Prostate gland (tissue), 2 donors: ENCODE measurements around the gene SAFB2. TPM values are rescaled to one million over a fixed set of nuclear protein-coding genes. Genes with fewer than 3 reads are reported as not detected.

Experiments used
- DNase-seq: peaks from one replicate; pipeline ENCODE4 v3.0.0-alpha.2; 2019; ENCODE audit warnings: low spot score
- H3K27ac ChIP-seq, 2 donors: fragments of 200-600 bp; sonication (generic); 2 replicates each; pipeline ENCODE4 v1.5.1; 2017 to 2019
- H3K27me3 ChIP-seq: fragments of 200-600 bp; sonication (generic); replicated peaks from 2 replicates; pipeline ENCODE4 v1.5.1; 2019; ENCODE audit not compliant: insufficient read depth
- H3K36me3 ChIP-seq, 2 donors: fragments of 200-600 bp; sonication (generic); 1 replicate in 1 of 2; 2 replicates in 1 of 2; pipeline versions ENCODE4 v1.5.1 to v1.8.1; 2017 to 2019
- H3K4me1 ChIP-seq: fragments of 200-600 bp; sonication (generic); replicated peaks from 2 replicates; pipeline ENCODE4 v1.5.1; 2019
- H3K4me3 ChIP-seq, 2 donors: fragments of 200-600 bp; sonication (generic); 2 replicates each; pipeline ENCODE4 v1.5.1; 2017 to 2019
- H3K9me3 ChIP-seq: fragments of 200-600 bp; sonication (generic); 2 replicates; pipeline ENCODE4 v1.5.1; 2017
- POLR2A ChIP-seq: fragments of 450-650 bp; IDR thresholded peaks from one replicate; pipeline ENCODE4 v1.6.1; 2016; ENCODE audit warnings: antibody characterized with exemption, mild to moderate bottlenecking
- POLR2AphosphoS5 ChIP-seq: sonication (generic); formaldehyde crosslinking; IDR thresholded peaks from one replicate; pipeline ENCODE4 v1.6.1; 2017; ENCODE audit warnings: antibody characterized with exemption
- WGBS: methylation state at CpG from one replicate; pipeline ENCODE4 v1.1.5; 2018; 5-methylcytosine and 5-hydroxymethylcytosine counted together
- intact Hi-C: fragments of 100-400 bp; cut with DNase I; formaldehyde crosslinking; loops from one replicate; pipeline ENCODE4 v1.14.2; 2022
- total RNA-seq, 2 donors: library from RNA; depleted of rRNA; stranded (reverse); fragments of >200 nt; gene quantifications; one replicate each; pipeline ENCODE4 v1.1.0, GENCODE V29; 2016
- TF ChIP-seq, protein P1 (sequence below), 4 experiments: fragments of 200-600 bp in 2 of 4; fragments of 450-650 bp in 2 of 4; sonication (generic) in 2 of 4; IDR thresholded peaks; 1 replicate in 3 of 4; 2 replicates in 1 of 4; pipeline ENCODE4 v1.5.1; 2016 to 2019; ENCODE audit warnings: antibody characterized with exemption in 4 of 4, mild to moderate bottlenecking in 2 of 4, moderate library complexity in 2 of 4

Gene SAFB2
- total RNA-seq, 2 donors from 2014 or later = 37.8 to 118 TPM

GRCh38 chr19:5586300-5587070 lies 36.1 kb downstream of the SAFB2 start:
- intact Hi-C loops = no loop called here
- Histone ChIP-seq H3K4me3 (no peak overlapping the region), H3K9me3 (no peaks in the 10 kb centered on the region), H3K27ac (peak overlapping the region; percentile 60), H3K4me1 (peaks cover 18% of the 10 kb centered on the region), H3K27me3 (no peaks in the 10 kb centered on the region), H3K36me3 (peaks cover 7 to 21% of the 10 kb centered on the region in 2 donors)
- DNase-seq = no peak
- TF ChIP-seq POLR2AphosphoS5 (no peak), POLR2A (no peak)
- TF ChIP-seq, protein P1, sequence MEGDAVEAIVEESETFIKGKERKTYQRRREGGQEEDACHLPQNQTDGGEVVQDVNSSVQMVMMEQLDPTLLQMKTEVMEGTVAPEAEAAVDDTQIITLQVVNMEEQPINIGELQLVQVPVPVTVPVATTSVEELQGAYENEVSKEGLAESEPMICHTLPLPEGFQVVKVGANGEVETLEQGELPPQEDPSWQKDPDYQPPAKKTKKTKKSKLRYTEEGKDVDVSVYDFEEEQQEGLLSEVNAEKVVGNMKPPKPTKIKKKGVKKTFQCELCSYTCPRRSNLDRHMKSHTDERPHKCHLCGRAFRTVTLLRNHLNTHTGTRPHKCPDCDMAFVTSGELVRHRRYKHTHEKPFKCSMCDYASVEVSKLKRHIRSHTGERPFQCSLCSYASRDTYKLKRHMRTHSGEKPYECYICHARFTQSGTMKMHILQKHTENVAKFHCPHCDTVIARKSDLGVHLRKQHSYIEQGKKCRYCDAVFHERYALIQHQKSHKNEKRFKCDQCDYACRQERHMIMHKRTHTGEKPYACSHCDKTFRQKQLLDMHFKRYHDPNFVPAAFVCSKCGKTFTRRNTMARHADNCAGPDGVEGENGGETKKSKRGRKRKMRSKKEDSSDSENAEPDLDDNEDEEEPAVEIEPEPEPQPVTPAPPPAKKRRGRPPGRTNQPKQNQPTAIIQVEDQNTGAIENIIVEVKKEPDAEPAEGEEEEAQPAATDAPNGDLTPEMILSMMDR (IDR thresholded peaks at IDR 0.05) = no peak
- 50% methylated on average over 23 of the region's 26 CpGs for WGBS

DNA sequence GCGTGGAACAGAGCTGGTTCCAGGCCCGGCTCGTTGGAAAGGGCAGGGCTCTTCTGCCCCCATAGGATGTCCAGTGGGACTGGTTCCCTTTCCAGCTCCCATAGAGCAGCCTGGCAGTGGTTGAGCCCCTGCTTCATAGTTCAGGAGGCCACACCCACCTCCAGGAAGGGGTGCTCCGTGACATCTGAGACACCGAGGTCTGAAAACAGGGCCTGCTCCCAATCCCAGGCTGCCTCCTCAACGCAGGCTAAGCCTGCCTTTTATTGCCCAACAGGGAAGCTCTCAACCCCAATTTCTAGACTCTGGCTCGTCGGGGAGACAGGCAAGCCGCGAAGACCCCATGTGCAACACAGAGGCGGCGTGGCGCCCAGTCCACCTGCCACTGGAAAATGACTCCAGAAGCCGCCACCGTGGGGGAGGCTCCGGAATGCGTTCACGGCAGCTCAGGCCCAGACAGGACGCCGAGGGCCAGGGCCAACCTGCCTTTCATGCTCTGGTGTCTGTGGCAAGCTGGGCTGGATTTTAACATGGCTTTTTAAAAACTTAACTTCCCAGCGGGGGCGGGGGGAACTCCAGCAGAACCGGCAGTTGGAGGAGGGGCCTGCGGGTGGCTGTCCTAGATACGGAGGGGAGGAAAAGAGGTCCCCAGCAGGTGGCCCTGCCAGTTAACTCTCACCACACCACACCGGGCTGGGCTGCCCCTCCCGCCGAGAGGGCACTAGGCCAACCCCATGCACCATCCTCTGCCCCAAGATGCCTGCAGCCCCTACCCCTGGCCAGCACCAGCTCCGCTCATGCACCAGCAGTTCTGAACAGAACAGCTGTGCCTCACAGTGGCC lies 36.9 kb downstream of the SAFB2 start:
- H3K36me3 ChIP-seq = peaks cover 7 to 18% of the 10 kb centered on the region in 2 donors
- no peaks in the 10 kb centered on the region for H3K9me3 ChIP-seq
- H3K27ac ChIP-seq = peak overlapping the region; percentile 60
- intact Hi-C loops = no loop called here
- H3K4me1 ChIP-seq = peaks cover 20% of the 10 kb centered on the region
- no peak overlapping the region for H3K4me3 ChIP-seq
- H3K27me3 ChIP-seq = no peaks in the 10 kb centered on the region
- TF ChIP-seq POLR2AphosphoS5 (peak; percentile 45), POLR2A (no peak)
- TF ChIP-seq, protein P1 (IDR thresholded peaks at IDR 0.05) = peak in 1 of 4 experiments; percentile 8
- WGBS = 7% methylated on average over 21 of the region's 29 CpGs
- peak; percentile 65 for DNase-seq

DNA sequence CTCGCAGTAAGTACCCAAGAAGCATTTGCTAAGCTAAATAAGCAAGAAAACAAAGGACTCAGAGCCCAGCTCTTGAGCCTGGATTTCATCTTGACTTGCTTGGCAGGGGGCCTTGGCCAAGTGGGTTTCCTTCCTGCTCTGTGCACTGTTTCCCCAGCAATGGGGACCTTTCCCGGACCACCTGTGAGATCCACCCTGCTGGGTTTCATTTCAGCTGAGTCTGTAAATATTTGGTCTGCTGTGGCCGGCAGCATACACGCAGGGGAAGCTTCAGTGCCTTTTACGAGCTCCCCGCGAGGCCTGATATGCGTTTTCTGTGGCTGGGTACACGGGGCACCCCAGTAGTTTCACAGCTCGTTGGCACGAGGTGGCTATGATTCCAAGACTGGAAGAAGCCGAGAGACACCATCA lies 42.4 kb downstream of the SAFB2 start:
- Histone ChIP-seq H3K36me3 (no peaks in the 10 kb centered on the region), H3K27me3 (no peaks in the 10 kb centered on the region), H3K9me3 (no peaks in the 10 kb centered on the region), H3K4me3 (no peak overlapping the region), H3K27ac (peak overlapping the region in 1 of 2 donors; percentile 69), H3K4me1 (peaks cover 16% of the 10 kb centered on the region)
- 24% methylated on average over 12 of the region's 12 CpGs for WGBS
- DNase-seq = no peak
- TF ChIP-seq POLR2A = no peak
- TF ChIP-seq POLR2AphosphoS5 = peak; percentile 47
- intact Hi-C loops = no loop called here

DNA sequence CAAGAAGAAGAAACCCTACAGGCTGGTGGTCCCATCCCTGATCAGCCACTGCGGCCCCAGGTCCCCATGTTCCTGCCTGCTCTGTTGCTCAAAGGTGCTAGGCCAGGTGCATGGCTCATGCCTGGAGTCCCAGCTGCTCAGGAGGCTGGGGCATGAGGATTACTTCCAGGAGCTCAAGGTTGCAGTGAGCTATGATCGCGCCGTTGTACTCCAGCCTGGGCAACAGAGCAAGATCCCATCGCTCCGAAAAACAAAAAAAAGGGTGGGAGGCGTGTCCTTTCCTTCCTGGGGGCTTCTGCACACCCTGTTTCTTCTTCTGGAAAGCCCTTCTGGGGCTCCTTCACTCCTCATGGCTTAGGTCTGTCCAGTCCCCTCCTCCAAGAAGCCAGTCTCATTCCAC lies 42.9 kb downstream of the SAFB2 start:
- intact Hi-C loops = loop anchor here (5.0 kb wide), 1 partner anchor 532 kb away; no protein-coding TSS in a partner anchor
- no peak for DNase-seq
- Histone ChIP-seq H3K4me3 (no peak overlapping the region), H3K27me3 (no peaks in the 10 kb centered on the region), H3K36me3 (no peaks in the 10 kb centered on the region), H3K9me3 (no peaks in the 10 kb centered on the region), H3K27ac (peak overlapping the region in 1 of 2 donors; percentile 69), H3K4me1 (peaks cover 16% of the 10 kb centered on the region)
- 95% methylated on average over 7 of the region's 7 CpGs for WGBS
- TF ChIP-seq POLR2A = no peak
- TF ChIP-seq POLR2AphosphoS5 = no peak
- TF ChIP-seq, protein P1 (IDR thresholded peaks at IDR 0.05) = no peak

DNA sequence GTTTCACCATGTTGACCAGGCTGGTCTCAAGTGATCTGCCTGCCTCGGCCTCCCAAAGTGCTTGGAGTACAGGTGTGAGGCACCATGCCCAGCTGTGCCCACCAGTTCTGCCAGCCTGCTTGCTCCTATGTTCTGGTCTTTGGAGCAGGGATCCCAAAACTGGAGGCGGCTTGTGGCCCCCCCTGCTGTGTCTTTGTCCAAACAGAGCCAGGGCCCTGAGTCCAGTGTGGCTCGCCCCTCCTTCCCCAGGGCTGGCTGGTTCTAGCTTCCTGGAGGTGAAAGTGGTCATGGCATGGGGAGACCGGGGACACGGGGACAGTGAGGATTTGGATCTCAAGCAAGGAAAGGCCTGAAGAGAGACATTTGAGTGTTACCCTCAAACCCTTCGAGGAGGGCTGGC lies 43.3 kb downstream of the SAFB2 start:
- DNase-seq = no peak
- H3K27ac ChIP-seq = peak overlapping the region in 1 of 2 donors; percentile 69
- H3K27me3 ChIP-seq = no peaks in the 10 kb centered on the region
- no peaks in the 10 kb centered on the region for H3K9me3 ChIP-seq
- TF ChIP-seq POLR2A = no peak
- no peak for TF ChIP-seq POLR2AphosphoS5
- TF ChIP-seq, protein P1 (IDR thresholded peaks at IDR 0.05) = no peak
- intact Hi-C loops = loop anchor here (5.0 kb wide), 1 partner anchor 532 kb away; no protein-coding TSS in a partner anchor
- no peaks in the 10 kb centered on the region for H3K36me3 ChIP-seq
- peaks cover 16% of the 10 kb centered on the region for H3K4me1 ChIP-seq
- 89% methylated on average over 6 of the region's 6 CpGs for WGBS
- no peak overlapping the region for H3K4me3 ChIP-seq
